Measurements from ENCODE around the gene CBX2. TPM values are rescaled to one million over a fixed set of nuclear protein-coding genes. Genes with fewer than 3 reads are reported as not detected.
"Not testable (repeated sequence)": the region's sequence is repeated elsewhere in the genome, so short reads cannot be mapped to it uniquely, and the experiment has no call there.

CBX2 gene
- total RNA-seq, 1 experiment from 2014 or later = 24.5 TPM

DNA sequence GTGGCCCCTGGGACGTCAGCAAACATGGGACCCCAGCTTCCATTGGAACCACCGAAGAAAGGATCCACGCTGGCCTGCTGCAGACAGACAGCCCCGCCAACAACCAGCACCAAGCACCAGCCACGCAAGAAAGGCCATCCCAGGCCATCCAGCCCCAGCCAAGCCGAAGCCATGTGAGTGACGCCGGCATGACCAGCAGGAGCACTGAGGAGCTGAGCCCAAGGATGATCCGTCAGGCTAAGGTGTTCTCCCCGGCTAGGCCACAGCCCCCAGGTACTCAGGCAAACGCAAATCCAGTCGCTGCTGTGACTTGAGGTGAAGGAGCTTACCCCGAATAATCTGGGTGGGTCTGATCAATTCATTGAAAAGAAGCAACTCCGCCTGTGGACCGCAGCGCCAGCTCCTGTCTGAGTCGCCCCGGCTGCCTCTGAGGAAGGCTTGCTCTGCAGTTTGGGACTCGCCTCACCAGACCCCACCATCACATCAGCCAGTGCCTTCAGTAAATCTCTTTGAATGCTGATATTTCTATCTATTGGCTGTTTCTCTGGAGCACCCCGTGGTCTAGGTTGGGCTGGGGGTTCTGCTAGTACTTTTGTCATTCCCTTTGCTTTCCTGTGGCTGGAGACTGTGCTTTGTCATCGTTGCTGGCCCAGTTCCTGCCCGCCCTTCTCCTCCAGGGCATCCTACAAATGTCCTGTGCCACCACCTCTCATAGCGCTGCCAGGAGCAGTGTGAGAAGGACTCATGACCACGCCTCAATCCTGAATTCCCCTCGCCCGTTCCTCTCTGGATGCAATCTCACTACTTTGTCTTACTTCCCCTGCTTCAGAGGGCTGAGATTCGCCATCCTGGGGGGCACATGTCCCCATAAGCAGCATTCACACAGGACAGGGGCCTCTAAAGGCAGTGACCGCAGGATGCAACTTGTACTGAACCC is 8.1 kb upstream of the CBX2 start:
- DNase-seq (ENCODE audit: low spot score) = peak; percentile 96

DNA sequence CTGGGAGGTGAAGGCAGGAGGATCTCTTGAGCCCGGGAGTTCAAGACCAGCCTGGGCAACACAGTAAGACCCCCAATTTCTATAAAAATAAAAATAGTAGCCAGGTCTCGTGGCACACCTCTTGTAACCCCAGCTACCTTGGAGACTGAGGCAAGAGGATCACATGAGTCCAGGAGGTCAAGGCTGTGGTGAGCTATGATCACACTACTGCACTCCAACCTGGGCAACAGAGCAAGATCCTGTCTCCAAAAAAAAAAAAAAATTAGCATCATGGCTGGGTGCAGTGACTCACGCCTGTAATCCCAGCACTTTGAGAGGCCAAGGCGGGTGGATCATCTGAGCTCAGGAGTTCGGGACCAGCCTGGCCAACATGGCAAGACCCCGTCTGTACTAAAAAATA is 6.7 kb upstream of the CBX2 start:
- no peak for DNase-seq (ENCODE audit: low spot score)

DNA sequence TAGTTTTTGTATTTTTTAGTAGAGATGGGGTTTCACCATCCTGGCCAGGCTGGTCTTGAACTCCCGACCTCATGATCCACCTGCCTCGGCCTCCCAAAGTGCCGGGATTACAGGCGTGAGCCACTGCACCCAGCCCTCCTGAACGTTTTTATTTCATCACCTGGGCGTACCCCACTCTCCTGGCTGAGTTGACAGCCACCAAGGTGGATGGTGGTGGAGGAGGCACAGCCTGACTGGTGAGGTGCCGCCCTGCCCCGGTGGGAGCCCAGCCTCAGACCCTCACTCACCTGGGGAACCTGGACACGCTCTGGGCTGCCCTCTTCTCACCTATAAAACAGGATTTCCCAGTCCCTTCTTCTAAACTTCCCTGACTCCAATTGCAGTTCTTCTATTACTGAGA is 5.2 kb upstream of the CBX2 start:
- DNase-seq (ENCODE audit: low spot score) = not testable (repeated sequence)

DNA sequence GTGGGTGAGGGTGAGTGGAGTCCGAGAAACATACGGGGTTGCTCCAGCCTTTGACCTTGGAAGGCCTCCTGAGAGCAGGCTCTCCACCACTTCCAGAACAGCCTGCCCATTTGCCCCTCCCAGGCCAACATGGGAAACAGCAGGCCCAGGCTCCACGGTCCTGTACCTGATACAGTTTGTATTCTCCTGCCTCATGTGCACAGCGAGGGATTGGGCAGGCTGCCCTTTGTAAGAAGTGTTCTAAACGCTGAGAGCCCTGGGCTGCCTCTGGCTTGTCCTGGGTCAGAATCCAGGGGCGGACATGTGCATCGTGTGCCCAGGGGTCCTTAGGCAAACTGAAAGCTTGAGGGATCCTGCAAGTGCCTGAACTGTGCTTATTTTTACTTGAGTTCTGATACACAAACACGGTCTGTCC is 3.4 kb upstream of the CBX2 start:
- DNase-seq (ENCODE audit: low spot score) = no peak

DNA sequence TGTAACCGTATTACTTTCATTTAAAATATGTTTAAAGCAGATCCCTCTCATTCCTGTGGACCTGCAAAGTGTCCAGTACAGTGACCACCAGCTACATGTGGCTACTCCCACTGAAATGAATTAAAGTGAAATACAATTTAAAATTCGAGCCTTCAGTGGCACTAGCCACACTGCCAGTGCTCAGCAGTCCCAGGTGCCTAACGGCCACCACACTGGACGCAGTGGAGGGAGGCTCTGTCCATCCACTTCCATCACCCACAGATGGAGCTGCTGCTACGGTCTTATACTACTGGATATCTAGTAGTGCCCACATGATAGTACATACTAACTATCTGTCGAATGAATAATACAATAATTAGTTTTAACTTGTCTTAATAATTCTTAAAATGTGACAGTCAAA is 2.3 kb upstream of the CBX2 start:
- no peak for DNase-seq (ENCODE audit: low spot score)

DNA sequence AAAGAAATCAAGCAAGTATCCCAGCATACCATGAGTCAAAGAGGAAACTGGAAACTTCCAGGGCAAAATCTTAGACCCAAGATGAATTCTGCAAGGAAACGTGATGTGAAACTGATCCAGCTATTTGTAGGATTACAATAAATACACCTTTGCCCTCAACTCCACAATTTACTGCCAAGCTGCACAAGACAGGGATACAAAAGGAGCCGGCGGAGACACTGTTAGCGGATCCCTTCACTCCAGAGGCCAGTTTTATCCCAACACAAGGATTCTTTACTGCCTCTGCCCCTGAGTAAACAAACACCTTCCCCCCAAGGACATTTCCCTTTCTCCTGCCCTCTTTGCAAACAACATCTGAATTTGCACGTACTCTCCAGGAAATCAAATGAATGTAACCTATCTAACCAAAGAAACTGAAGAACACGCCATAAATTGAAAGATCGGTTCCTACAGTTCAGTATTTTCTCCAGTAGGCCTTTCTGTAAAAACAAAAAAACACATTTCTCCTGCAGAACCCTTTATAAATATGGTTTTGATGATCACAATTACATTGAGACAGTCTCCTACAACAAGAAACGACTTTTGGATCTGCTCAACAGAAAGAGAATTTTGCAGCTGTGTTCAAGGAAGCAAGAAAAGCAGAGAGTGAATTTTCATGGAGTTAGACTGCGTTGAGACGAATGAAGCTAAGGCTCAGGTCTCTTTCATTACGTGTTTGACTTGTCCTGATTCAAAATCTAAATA is 1.4 kb upstream of the CBX2 start:
- DNase-seq (ENCODE audit: low spot score) = no peak

DNA sequence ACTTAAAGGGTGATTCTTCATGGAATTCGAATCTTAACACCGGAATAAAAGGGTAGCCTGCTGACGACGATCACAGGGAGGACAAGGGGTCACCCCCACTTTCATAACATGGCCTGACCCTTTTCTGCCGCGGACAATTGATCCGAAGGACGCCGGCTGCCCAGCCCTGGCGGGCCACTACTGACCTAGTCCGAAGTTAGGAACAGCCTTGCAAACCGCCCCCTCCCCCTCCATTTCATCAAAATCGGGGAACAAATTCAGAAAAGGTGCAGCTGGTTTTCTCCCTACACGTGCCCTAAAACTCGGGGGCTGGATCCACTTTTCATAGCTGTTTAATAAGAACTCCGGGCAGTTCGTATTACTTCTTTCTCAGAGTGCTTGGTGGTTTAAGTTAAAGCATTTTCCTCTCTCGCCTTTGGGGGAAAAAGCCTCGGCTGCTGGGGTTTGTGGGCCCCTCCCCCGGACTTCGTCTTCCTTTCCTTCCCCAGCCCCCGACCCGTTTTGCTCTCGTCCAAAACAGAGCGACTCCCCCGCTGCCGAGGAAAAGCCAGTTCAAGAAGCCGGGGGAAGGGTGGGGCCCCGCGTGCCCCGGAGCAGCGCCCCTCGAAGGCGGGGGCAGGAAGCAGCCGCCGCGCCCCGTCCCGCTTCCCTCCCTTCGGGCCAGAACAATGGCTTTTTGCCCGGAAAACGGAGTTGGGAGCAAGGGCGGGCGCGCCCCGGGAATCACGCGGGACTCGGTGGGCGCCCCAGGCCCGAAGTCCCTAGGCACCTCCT is 641 bp upstream of the CBX2 start:
- peak; percentile 87 for DNase-seq (ENCODE audit: low spot score)

DNA sequence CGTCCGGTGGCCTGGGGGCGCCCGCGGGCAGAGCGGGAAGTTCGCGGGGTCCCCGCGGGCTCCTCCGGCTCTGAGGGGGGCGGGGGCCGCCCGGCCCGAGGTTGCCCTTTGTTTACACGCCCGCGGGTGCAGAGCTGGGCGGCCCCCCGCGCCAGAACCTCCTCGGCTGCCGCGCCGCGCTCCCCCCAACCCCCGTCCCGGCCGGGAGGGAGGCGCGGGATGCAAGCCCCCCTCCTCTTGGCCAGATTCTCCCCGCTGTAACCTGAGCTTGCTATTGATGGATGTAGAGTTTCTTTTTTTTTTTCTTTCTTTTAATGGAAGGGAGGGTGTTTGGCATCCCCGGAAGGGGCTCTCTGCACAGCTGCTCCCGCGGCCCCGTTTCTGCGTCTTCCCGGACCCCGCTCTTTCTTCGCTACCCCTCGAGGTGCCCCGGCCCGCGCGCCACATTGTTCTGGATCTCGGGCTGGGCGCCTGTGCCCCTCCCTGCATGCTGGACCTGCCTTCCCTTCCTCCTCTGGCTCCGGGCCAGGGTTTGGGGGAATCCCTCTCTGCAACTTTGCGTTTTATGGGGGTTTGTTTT is 646 bp downstream of the CBX2 start:
- DNase-seq (ENCODE audit: low spot score) = no peak

DNA sequence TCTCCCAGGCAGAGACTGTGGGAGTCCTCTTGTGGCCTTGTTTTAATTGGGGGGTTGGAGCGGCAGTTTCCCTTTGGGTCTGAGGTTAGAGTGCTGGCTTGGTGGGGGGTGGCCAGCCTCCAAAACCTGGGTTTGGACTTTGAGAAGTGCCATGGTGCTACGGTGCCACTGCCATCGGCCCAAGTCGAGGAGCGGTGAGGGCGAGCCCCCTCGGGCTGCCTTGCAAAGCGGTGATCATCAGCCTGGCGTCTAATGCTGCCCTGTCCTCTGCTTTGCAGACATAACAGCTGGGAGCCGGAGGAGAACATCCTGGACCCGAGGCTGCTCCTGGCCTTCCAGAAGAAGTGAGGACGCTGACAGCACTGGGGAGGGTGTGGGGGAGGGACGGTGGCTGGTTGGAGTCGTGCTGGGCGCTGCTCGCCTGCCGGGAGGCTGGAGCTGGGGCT is 1.2 kb downstream of the CBX2 start:
- no peak for DNase-seq (ENCODE audit: low spot score)

DNA sequence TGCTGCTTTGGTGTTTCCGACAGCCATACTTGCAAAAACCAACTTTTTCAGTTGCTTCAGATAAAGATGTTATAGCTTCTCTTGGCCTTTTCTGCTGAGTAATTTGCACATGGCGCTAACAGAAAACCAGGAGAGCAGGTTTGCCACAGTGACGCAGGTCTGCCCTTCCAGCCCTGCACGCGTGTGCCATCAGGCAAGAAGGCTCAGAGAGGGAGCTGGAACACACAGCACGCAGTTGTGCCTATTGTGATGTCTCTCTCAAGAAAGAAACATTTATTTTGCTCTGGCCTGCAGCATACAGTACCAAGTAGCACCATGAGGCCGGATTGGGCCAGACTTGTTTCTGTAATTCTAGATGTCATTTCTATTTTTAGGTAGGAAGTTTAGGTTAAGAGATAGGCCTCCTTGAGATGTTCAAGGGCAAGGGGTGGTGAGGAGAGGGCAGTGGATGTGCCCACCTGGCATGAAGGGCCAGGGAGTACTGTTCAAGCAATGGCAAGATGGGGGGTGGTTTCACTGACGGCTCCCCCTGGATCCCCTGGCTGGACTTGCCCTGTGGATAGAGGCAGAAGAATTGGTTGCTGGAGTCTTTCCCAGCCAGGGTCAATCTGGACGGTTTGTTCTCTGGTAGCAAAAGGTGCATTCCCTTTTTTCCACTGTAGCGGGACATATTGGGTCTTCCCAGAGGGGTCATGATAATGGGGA is 1.9 kb downstream of the CBX2 start:
- no peak for DNase-seq (ENCODE audit: low spot score)

DNA sequence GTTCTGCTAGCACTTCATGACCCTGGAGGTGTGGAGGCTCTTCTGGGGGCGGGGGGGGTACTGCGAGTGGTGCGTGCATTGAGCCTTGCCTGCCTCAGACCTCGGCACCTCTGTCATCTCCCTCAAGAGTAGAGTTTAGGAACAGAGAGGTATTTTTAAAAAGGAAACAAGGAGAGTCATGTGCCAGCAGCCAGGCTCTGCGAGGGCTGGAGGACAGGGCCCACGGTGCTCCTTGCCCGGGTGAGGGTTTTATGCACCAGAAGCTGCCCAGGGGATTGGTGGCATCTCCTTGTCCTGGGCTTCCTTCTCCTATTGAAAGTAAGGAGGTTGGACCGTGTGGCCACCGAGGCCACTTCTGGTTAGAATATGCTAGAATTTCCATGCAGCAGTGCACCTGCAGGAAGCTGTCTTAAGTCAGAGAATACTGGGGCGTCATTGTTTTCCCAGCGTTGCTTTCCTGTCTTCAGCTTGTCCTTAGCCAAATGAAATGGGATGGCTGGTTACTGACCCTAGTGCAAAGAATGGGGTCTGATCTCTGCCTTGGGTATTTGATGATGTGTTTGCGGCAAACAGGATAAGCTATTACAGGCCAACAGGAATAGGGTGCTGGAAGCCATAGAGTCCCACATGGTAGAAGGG is 3.2 kb downstream of the CBX2 start:
- DNase-seq (ENCODE audit: low spot score) = no peak

DNA sequence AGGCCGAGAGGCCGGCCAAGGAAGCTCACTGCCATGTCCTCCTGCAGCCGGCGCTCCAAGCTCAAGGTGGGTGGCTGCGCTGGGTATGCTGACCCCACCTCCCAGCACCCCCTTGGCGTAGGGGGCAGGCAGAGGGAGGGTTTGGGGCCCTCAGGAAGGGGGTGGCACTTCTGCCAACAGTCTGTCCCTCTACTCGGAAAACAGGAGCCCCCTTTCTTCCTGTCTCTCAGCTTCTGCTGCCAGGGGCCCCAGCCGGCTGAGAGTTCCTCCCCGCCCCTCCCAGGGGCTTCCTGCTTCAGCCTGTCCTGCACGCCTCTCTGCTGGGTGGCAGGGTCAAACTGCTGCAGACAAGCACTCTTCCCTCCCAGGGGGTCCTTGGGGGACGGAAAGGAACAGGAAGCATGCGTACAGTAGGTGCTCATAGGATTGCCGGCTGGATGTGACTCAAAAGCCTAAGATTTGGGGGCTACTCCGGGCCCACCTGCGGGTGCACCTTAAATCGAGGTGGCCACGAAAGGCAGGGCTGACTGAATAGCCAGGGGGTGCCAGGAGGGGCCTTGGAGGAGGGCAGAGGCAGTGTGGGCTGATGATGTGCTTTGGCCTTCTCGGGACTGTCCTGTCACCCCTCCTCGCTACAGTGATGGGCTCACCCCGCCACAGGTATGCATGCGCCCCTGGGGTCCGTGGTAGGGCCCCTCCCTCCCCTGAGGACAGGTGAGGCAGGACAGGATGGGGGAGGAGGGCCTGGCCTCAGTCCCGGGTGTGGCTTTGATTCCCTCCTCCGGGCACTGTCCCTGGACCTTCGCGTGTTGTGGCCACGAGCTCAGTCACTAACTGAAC is 4.0 kb downstream of the CBX2 start:
- no peak for DNase-seq (ENCODE audit: low spot score)

DNA sequence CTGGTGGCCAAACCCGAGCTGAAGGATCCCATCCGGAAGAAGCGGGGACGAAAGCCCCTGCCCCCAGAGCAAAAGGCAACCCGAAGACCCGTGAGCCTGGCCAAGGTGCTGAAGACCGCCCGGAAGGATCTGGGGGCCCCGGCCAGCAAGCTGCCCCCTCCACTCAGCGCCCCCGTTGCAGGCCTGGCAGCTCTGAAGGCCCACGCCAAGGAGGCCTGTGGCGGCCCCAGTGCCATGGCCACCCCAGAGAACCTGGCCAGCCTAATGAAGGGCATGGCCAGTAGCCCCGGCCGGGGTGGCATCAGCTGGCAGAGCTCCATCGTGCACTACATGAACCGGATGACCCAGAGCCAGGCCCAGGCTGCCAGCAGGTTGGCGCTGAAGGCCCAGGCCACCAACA is 5.9 kb downstream of the CBX2 start:
- no peak for DNase-seq (ENCODE audit: low spot score)

DNA sequence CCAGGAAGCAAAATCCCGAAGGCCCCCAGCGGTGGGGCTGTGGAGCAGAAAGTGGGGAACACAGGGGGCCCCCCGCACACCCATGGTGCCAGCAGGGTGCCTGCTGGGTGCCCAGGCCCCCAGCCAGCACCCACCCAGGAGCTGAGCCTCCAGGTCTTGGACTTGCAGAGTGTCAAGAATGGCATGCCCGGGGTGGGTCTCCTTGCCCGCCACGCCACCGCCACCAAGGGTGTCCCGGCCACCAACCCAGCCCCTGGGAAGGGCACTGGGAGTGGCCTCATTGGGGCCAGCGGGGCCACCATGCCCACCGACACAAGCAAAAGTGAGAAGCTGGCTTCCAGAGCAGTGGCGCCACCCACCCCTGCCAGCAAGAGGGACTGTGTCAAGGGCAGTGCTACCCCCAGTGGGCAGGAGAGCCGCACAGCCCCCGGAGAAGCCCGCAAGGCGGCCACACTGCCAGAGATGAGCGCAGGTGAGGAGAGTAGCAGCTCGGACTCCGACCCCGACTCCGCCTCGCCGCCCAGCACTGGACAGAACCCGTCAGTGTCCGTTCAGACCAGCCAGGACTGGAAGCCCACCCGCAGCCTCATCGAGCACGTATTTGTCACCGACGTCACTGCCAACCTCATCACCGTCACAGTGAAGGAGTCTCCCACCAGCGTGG is 6.5 kb downstream of the CBX2 start:
- no peak for DNase-seq (ENCODE audit: low spot score)

DNA sequence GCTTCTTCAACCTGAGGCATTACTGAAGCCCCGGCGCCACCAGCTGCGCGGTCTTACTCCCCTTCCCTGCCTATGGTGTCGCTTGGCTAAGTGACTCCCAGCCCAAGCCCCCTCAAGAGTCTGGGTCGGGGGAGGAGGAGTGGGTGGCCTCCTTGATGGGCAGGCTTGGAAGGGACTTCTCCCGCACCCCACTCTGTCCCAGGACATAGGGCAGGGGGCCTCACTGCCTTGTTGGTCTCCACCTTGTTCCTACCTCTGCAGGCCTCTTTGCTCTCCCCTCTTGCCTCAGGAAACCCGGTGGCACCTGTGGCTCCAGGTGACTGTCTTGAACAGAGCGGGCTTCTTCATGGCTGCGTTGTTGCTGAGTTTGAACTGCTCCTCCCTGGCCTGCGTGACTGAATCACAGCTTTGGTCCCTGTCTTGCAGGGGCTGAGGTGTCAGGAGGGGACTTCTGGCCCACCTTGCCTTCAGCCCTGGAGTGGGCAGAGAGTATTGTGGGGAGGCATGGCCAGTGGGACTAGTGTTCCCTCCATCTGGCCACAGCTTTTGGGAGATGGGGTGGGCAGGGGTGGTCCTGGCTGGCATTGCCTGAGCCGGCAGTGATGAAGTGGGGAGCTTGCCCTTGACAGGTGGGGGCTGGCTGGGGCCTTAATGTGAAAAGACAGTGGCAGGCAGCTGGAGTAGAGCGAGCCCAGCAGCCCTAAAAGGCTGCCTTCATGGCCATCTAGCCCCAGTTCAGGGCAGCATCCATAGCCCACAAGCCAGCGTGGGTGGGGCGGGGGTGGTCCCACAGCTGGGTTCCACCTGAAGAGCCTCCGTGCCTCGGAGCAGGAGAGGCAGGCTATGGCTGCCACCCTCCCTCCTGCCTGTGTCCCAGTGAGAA is 7.3 kb downstream of the CBX2 start:
- no peak for DNase-seq (ENCODE audit: low spot score)

DNA sequence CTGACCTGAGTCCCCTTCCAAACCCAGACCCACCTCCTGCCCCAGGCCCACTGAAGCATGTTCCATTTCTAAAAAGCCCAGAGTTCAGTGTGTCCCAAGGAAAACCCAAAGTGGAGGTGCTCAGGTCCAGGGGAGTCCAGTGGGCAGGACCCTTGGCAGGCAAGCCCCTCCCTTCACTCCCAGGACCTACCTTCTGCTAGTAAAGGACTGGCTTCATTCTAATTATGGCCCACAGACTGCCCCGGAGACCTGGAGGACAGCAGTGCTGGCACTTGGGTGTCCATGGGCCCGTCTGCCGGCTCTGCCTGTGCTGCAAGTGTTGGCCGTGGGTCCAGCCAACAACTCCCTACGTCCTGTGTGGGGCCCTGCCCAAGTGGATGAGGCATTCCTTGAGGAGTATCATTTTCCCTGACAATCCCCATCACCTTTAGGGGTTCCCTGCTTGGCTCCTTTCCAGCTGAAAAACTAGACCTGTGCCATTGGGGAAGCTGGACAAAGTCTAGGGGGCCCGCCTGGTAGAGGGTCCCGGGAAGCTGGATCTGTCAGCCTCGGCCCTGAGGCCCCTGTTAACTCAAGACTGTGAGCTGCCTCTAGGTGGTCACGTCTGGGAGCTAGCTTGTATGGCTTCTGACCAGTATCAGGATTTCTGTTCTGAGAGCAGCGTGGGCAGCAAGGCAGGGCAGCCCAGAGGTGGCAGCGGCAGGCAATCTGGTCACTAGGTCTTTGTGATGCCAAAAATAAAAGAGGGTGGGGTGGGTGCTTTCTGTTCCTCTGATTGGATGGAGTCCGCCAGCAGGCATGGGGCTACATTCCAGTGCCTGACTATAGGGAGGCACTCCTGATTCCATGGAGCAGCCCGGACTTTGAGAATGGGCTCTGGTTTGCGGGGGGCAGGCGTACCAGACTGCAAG is 8.2 kb downstream of the CBX2 start:
- DNase-seq (ENCODE audit: low spot score) = no peak
